ENCODE results near the gene SRGAP1.

Gene SRGAP1

GRCh38 chr12:63966606-63966975 lies 122.1 kb downstream of the SRGAP1 start:
- DNase-seq (ENCODE audit: low read depth in 3 of 3) = no peak

- no peak for DNase-seq (ENCODE audit: low read depth in 3 of 3)
Observed at GRCh38 chr12:63967358-63968145, 123.1 kb downstream of the SRGAP1 start.

GRCh38 chr12:63968673-63969072 lies 124.2 kb downstream of the SRGAP1 start:
- no peak for DNase-seq (ENCODE audit: low read depth in 3 of 3)

- DNase-seq (ENCODE audit: low read depth in 3 of 3) = no peak
Observed at GRCh38 chr12:63976902-63977395, 132.4 kb downstream of the SRGAP1 start.

DNA sequence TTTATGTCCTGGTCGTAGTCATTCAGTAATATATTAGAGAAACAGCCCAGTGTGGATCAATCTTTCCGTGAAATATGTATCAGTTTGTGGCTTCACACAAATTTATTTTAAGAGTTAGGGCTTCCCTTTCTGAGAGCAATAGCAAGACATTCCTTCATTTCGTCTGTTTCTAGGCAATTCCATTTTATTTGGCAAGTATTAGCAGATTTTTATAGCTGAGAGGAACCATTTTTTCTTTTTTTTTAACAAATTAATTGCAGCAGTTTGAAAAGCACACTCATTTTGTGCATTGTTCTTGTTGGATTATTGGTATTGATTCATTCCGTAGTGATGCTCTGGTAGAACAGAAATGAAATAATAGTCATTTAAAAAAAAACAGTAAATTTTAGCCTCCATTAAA lies 132.9 kb downstream of the SRGAP1 start:
- DNase-seq (ENCODE audit: low read depth in 3 of 3) = no peak

- DNase-seq (ENCODE audit: low read depth in 3 of 3) = no peak
Observed at GRCh38 chr12:63978519-63978918, 134.0 kb downstream of the SRGAP1 start.

GRCh38 chr12:63980211-63980610 lies 135.7 kb downstream of the SRGAP1 start:
- DNase-seq (ENCODE audit: low read depth in 3 of 3) = no peak

GRCh38 chr12:63981343-63981742 lies 136.8 kb downstream of the SRGAP1 start:
- DNase-seq (ENCODE audit: low read depth in 3 of 3) = no peak

DNA sequence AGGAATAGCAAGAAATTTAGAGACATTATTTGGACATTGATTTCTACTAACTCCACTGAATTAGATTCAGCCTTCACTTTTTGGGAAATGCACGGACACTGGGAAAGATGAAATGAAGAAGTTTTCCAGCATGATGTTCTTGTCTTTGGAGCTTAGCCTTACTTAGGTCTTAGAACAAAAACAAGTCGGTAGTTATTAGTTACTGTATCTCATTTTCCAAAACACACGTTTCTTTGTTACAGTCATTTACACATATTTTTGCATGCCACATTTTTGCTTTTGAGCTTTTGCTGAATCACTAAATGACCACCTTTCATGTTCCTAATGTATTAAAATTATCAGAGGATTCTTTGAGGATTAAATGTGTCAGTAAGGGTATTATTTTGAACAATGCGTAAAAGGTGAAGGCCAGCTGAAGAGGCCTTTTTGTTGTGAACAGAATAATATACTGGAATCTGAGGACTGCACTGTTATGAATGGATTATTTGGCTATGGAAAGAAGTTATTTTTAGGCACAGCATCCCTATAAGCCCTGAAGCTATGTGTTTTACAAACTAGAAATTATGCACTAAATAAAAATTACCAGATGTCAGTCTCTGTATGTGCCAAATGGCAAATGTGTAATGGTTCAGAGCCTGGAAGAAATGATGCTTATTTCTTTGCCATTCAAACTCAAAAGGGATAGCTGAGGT lies 138.2 kb downstream of the SRGAP1 start:
- DNase-seq (ENCODE audit: low read depth in 3 of 3) = no peak

GRCh38 chr12:63985456-63985855 lies 141.0 kb downstream of the SRGAP1 start:
- no peak for DNase-seq (ENCODE audit: low read depth in 3 of 3)

DNA sequence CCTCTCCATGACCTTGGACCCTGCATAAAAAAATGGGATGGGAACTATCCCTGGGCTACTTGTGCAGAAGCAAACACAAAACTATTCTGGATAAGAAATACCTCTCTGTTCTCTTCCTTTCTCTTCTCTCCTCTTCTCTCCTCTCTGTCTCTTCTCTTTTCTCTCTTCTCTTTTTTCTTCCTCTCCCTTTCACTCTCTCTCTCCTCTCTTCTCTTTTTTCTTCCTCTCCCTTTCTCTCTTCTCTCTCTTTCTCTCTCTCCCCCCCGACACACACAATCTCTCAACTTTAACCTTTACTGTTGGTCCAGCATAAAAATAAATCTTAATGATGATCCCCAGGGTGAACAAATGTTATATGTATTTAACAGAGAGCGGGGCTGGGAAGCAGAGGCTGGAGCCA lies 141.4 kb downstream of the SRGAP1 start:
- no peak for DNase-seq (ENCODE audit: low read depth in 3 of 3)

DNA sequence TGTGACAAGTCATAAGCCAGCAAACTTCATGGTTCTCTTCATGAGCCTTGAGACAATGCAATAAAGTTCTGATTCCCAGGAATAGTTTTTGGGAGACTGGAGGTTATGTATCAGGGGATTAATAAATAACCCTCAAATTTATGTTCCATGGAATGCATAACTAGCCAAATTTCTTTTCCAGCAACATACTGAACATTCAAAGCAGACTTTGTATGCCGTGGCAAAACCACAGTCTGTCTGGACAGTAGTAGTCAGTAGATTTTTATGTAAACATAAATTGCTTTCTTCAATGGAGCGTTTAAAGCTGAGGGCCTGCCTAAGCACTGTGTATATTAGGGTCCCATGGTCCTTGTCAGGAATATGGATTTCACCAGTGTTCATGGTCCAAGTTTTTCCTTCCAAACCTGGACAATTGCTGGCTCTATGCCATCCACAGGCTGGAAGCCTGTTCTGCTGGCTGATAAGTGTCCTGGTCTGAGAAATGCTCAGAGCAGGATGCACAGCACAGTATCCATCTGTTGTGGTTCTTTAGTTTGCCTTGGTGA lies 144.9 kb downstream of the SRGAP1 start:
- DNase-seq (ENCODE audit: low read depth in 3 of 3) = no peak

- DNase-seq (ENCODE audit: low read depth in 3 of 3) = no peak
Observed at GRCh38 chr12:63990828-63991547, 146.5 kb downstream of the SRGAP1 start.

DNA sequence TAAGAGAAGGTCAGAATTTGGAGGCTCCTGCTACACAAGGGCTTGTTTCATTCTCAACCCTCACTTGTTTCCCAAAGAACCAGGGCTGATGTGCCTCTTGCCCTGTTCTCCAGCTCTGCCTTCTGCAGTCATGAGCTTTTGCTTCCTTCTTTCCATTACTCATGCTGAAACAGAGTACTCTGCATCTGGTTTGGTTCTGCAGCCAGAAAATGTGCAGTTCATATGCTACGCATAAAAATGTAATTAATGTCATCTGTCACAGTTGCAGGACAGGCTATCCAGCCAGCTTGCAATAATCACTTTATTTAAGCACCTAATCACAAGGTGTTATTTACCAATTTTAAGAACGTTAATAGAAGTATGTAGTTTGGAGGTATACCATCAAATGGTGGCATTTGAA lies 150.2 kb downstream of the SRGAP1 start:
- DNase-seq (ENCODE audit: low read depth in 3 of 3) = no peak

- DNase-seq (ENCODE audit: low read depth in 3 of 3) = no peak
Observed at GRCh38 chr12:63995512-63995911, 151.0 kb downstream of the SRGAP1 start.

DNA sequence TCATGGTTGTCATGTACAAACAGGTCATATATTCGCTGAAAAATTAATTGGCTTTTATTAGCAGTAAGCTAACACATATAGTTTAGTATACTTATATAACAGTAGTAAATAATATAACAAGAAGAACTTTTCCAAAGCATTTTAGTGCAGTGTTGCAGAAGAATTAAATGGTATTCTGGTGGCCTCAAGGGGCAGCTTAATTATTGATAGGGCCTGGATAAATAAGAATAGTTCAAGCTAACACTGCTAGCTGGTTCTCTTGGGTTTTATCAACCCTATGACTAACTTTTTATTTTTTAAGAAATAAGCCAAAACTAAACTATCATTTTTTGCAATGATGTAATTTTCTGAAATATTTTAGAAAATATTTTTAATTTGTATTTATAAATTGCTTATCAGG lies 152.1 kb downstream of the SRGAP1 start:
- no peak for DNase-seq (ENCODE audit: low read depth in 3 of 3)

GRCh38 chr12:63997198-63997597 lies 152.7 kb downstream of the SRGAP1 start:
- DNase-seq (ENCODE audit: low read depth in 3 of 3) = no peak

- DNase-seq (ENCODE audit: low read depth in 3 of 3) = no peak
Observed at GRCh38 chr12:63998584-63998983, 154.1 kb downstream of the SRGAP1 start.

- DNase-seq (ENCODE audit: low read depth in 3 of 3) = no peak
Observed at GRCh38 chr12:63999853-64000252, 155.4 kb downstream of the SRGAP1 start.

- DNase-seq (ENCODE audit: low read depth in 3 of 3) = no peak
Observed at GRCh38 chr12:64001439-64001838, 156.9 kb downstream of the SRGAP1 start.

- DNase-seq (ENCODE audit: low read depth in 3 of 3) = no peak
Observed at GRCh38 chr12:64004641-64005040, 160.1 kb downstream of the SRGAP1 start.

DNA sequence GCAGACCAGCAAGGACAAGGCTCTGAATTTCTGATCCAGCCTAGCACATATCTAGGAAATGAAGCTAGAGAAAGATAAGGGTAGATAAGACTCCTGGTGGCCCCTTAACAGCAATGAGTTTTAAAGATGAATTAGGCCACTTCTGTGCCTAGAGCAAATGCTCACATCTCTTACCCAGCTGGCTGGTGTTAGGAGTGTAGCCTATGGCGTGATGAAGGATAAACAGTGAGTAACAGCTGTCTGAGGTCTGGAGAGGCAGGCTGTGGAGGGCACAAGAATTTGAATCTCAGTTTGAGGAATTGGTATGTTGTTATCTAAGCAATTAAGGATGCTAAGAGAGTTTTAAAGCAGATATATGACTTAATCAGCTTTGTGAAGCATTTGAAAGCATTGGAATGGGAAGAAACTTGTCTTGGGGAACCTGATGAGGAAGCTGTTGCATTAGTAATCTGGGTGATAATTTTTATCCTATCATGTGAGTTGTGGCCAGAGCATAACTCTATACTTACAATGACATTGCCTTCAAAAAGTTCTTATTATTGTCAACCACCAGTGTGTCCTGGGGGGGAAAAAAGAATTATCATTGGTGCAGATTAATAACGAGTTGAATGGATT lies 161.8 kb downstream of the SRGAP1 start:
- no peak for DNase-seq (ENCODE audit: low read depth in 3 of 3)

Measured in stimulated activated CD4-positive, alpha-beta T cell treated with anti-CD3 and anti-CD28 coated beads, TNF-alpha, amount 100 ng/mL, for 48 hours (primary cell).